Measurements from ENCODE around the gene NEK10.

NEK10 gene

GRCh38 chr3:27201492-27201891 is 167.7 kb downstream of the NEK10 start:
- no peak overlapping the region for H3K27ac ChIP-seq (ENCODE audit: low read length)

GRCh38 chr3:27200721-27201489 is 168.3 kb downstream of the NEK10 start:
- Histone ChIP-seq H3K4me1 (ENCODE audit: low read length) (no peaks in the 10 kb centered on the region), H3K9ac (ENCODE audit: low read length) (no peak overlapping the region), H3K27ac (ENCODE audit: low read length) (no peak overlapping the region), H3K27me3 (replicated peaks; ENCODE audit: insufficient read depth, low read length) (no peaks in the 10 kb centered on the region), H2AFZ (ENCODE audit: low read length) (no peak overlapping the region), H3F3A (ENCODE audit: insufficient read depth, low read length) (no peaks in the 10 kb centered on the region), H3K79me2 (ENCODE audit: low read length) (no peaks in the 10 kb centered on the region), H3K9me2 (replicated peaks; ENCODE audit: insufficient read depth, low read length) (no peaks in the 10 kb centered on the region), H3K36me3 (replicated peaks; ENCODE audit: insufficient read depth, low read length) (no peaks in the 10 kb centered on the region), H3K9me3 (replicated peaks; ENCODE audit: insufficient read depth, low read length) (no peaks in the 10 kb centered on the region), H4K20me1 (ENCODE audit: insufficient read depth, low read length) (no peaks in the 10 kb centered on the region), H3K4me3 (ENCODE audit: low read length) (no peak overlapping the region), H3K4me2 (ENCODE audit: low read depth, low read length) (no peak overlapping the region)
- no peak for DNase-seq
- TF ChIP-seq EZH2 (optimal IDR thresholded peaks at IDR 0.05; ENCODE audit: low read depth, low read length): no peak
- TF ChIP-seq EZH2phosphoT487 (IDR thresholded peaks at IDR 0.05; ENCODE audit: low read length): no peak
- TF ChIP-seq CTCF (IDR thresholded peaks at IDR 0.05; ENCODE audit: low read length): no peak

More at GRCh38 chr3:27201492-27201891, 167.7 kb downstream of the NEK10 start:
- H3K9me2 ChIP-seq (replicated peaks; ENCODE audit: insufficient read depth, low read length): no peaks in the 10 kb centered on the region
- TF ChIP-seq CTCF (IDR thresholded peaks at IDR 0.05; ENCODE audit: low read length): no peak
- no peak for TF ChIP-seq EZH2phosphoT487 (IDR thresholded peaks at IDR 0.05; ENCODE audit: low read length)
- no peak for TF ChIP-seq EZH2 (optimal IDR thresholded peaks at IDR 0.05; ENCODE audit: low read depth, low read length)
- H3K9me3 ChIP-seq (replicated peaks; ENCODE audit: insufficient read depth, low read length): no peaks in the 10 kb centered on the region
- H4K20me1 ChIP-seq (ENCODE audit: insufficient read depth, low read length): no peaks in the 10 kb centered on the region
- H3K27me3 ChIP-seq (replicated peaks; ENCODE audit: insufficient read depth, low read length): no peaks in the 10 kb centered on the region
- no peak for DNase-seq
- H3K4me1 ChIP-seq (ENCODE audit: low read length): no peaks in the 10 kb centered on the region
- H3K79me2 ChIP-seq (ENCODE audit: low read length): no peaks in the 10 kb centered on the region
- no peak overlapping the region for H3K4me2 ChIP-seq (ENCODE audit: low read depth, low read length)
- no peak overlapping the region for H3K4me3 ChIP-seq (ENCODE audit: low read length)
- H3F3A ChIP-seq (ENCODE audit: insufficient read depth, low read length): no peaks in the 10 kb centered on the region
- H2AFZ ChIP-seq (ENCODE audit: low read length): no peak overlapping the region
- no peak overlapping the region for H3K9ac ChIP-seq (ENCODE audit: low read length)
- H3K36me3 ChIP-seq (replicated peaks; ENCODE audit: insufficient read depth, low read length): no peaks in the 10 kb centered on the region

GRCh38 chr3:27194861-27195483 is 174.2 kb downstream of the NEK10 start:
- H4K20me1 ChIP-seq (ENCODE audit: insufficient read depth, low read length): no peaks in the 10 kb centered on the region
- no peak for DNase-seq
- H3K4me2 ChIP-seq (ENCODE audit: low read depth, low read length): no peak overlapping the region
- no peak for TF ChIP-seq EZH2phosphoT487 (IDR thresholded peaks at IDR 0.05; ENCODE audit: low read length)
- TF ChIP-seq CTCF (IDR thresholded peaks at IDR 0.05; ENCODE audit: low read length): no peak
- TF ChIP-seq EZH2 (optimal IDR thresholded peaks at IDR 0.05; ENCODE audit: low read depth, low read length): no peak
- no peaks in the 10 kb centered on the region for H3K9me2 ChIP-seq (replicated peaks; ENCODE audit: insufficient read depth, low read length)
- no peak overlapping the region for H2AFZ ChIP-seq (ENCODE audit: low read length)
- no peaks in the 10 kb centered on the region for H3K9me3 ChIP-seq (replicated peaks; ENCODE audit: insufficient read depth, low read length)
- no peaks in the 10 kb centered on the region for H3K27me3 ChIP-seq (replicated peaks; ENCODE audit: insufficient read depth, low read length)
- H3K27ac ChIP-seq (ENCODE audit: low read length): no peak overlapping the region
- no peak overlapping the region for H3K9ac ChIP-seq (ENCODE audit: low read length)
- H3F3A ChIP-seq (ENCODE audit: insufficient read depth, low read length): no peaks in the 10 kb centered on the region
- H3K4me3 ChIP-seq (ENCODE audit: low read length): no peak overlapping the region
- H3K79me2 ChIP-seq (ENCODE audit: low read length): no peaks in the 10 kb centered on the region
- H3K4me1 ChIP-seq (ENCODE audit: low read length): no peaks in the 10 kb centered on the region
- H3K36me3 ChIP-seq (replicated peaks; ENCODE audit: insufficient read depth, low read length): no peaks in the 10 kb centered on the region

Measured in MM.1S (cell line).